Activated T-helper 1 cell treated with anti-CD3 and anti-CD28 coated beads, Interleukin-12 subunit alpha, Interleukin-12 subunit beta, Interleukin-2, Interleukin-4 antibody, amounts not matched to agents 30 ng/mL and 10 ng/mL and 1 ng/mL, durations not matched to agents 14 hours and 24 hours and 36 hours (primary cell): ENCODE data around the gene ATP8A1. TPM values are rescaled to one million over a fixed set of nuclear protein-coding genes. Genes with fewer than 3 reads are reported as not detected.

Source experiments
- DNase-seq: peaks from one replicate; pipeline ENCODE4 v3.0.0; 2021; ENCODE audit warnings: low spot score
- H3K27ac Mint-ChIP-seq: one replicate; pipeline ENCODE4 v1.8.0; 2021; ENCODE audit warnings: mild to moderate bottlenecking, mixed read lengths
- H3K27me3 Mint-ChIP-seq: one replicate; pipeline ENCODE4 v1.8.0; 2022; ENCODE audit warnings: mild to moderate bottlenecking, moderate library complexity, mixed read lengths; ENCODE audit not compliant: insufficient read depth
- H3K36me3 Mint-ChIP-seq: one replicate; pipeline ENCODE4 v1.8.0; 2021; ENCODE audit warnings: low read depth, mixed read lengths
- H3K4me1 Mint-ChIP-seq: one replicate; pipeline ENCODE4 v1.8.0; 2021; ENCODE audit warnings: low read depth, mixed read lengths
- H3K4me3 Mint-ChIP-seq: one replicate; pipeline ENCODE4 v1.8.0; 2021; ENCODE audit warnings: mild to moderate bottlenecking, moderate library complexity, mixed read lengths
- H3K9me3 Mint-ChIP-seq: one replicate; pipeline ENCODE4 v1.8.0; 2021; ENCODE audit warnings: mixed read lengths
- intact Hi-C: fragments of 100-400 bp; cut with micrococcal nuclease; formaldehyde crosslinking; loops from one replicate; pipeline ENCODE4 v1.15.1; 2024
- total RNA-seq: library from RNA; stranded (reverse); gene quantifications from 2 replicates; pipeline ENCODE4 v1.2.3, GENCODE V29; 2022

Gene ATP8A1
- total RNA-seq, 1 donor from 2014 or later: 18.2 TPM

- no peak overlapping the region for H3K27ac Mint-ChIP-seq
- no peak for DNase-seq
- intact Hi-C loops: no loop called here
- no peaks in the 10 kb centered on the region for H3K4me1 Mint-ChIP-seq
- no peaks in the 10 kb centered on the region for H3K9me3 Mint-ChIP-seq
- peaks cover 2% of the 10 kb centered on the region for H3K36me3 Mint-ChIP-seq
- H3K27me3 Mint-ChIP-seq: no peaks in the 10 kb centered on the region
- no peak overlapping the region for H3K4me3 Mint-ChIP-seq
These were observed 244.7 kb downstream of the ATP8A1 start for GRCh38 chr4:42412251-42412650.

DNA sequence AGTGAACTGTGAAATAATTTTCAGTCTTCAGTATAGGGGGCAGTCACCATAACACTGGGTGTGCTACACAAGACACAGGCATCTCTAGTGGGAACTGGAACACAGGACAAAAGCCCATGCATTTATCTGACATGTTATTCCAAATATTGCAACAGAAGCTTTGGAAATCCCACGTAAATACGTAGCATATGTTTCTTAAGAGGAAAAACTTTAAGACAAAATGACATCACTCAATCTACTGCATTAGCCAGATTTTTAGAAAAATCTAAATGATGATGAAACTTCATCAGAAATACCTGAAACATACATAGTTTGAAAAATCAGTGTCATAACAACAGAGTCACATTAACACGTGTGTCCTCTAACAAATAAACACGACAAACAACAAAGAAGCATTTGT, 245.1 kb downstream of the ATP8A1 start:
- intact Hi-C loops: no loop called here
- Mint-ChIP-seq H3K27ac (no peak overlapping the region), H3K36me3 (peaks cover 2% of the 10 kb centered on the region), H3K9me3 (no peaks in the 10 kb centered on the region), H3K27me3 (no peaks in the 10 kb centered on the region), H3K4me1 (no peaks in the 10 kb centered on the region), H3K4me3 (no peak overlapping the region)
- no peak for DNase-seq

- H3K27me3 Mint-ChIP-seq: no peaks in the 10 kb centered on the region
- peaks cover 2% of the 10 kb centered on the region for H3K36me3 Mint-ChIP-seq
- H3K4me3 Mint-ChIP-seq: no peak overlapping the region
- DNase-seq: no peak
- no peaks in the 10 kb centered on the region for H3K4me1 Mint-ChIP-seq
- intact Hi-C loops: no loop called here
- no peaks in the 10 kb centered on the region for H3K9me3 Mint-ChIP-seq
- no peak overlapping the region for H3K27ac Mint-ChIP-seq
These were observed 246.5 kb downstream of the ATP8A1 start for GRCh38 chr4:42410446-42410845.

DNA sequence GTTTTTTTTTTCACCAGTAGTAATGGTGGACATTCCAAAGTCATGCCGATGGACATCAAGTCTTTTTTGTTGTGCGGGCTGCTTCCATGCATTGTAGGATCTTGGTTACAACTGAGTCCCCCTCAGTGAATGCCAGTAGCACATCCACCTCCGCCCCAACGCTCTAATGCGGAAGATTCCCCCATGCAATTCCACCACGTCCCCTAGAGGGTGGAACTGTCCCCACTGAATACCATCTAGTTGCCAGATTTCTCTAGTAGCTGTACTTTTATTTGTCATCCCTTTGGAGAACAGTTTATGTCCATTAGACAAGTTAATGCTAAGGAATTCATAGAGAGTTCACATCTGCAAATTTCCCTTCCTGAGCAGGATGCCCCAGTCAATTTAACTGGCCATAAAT, 252.9 kb downstream of the ATP8A1 start:
- no peak overlapping the region for H3K4me3 Mint-ChIP-seq
- intact Hi-C loops: no loop called here

GRCh38 chr4:42401171-42401570, 255.7 kb downstream of the ATP8A1 start:
- peaks cover 17% of the 10 kb centered on the region for H3K4me1 Mint-ChIP-seq
- no peaks in the 10 kb centered on the region for H3K36me3 Mint-ChIP-seq
- peaks cover 48% of the 10 kb centered on the region for H3K27me3 Mint-ChIP-seq
- no peaks in the 10 kb centered on the region for H3K9me3 Mint-ChIP-seq
- no peak overlapping the region for H3K4me3 Mint-ChIP-seq
- no peak for DNase-seq
- no peak overlapping the region for H3K27ac Mint-ChIP-seq
- intact Hi-C loops: no loop called here

More for the DNA sequence above, 252.9 kb downstream of the ATP8A1 start:
- Mint-ChIP-seq H3K9me3 (no peaks in the 10 kb centered on the region), H3K27me3 (peaks cover 27% of the 10 kb centered on the region), H3K36me3 (no peaks in the 10 kb centered on the region), H3K4me1 (no peaks in the 10 kb centered on the region), H3K27ac (no peak overlapping the region)
- no peak for DNase-seq

GRCh38 chr4:42399393-42399792, 257.5 kb downstream of the ATP8A1 start:
- H3K9me3 Mint-ChIP-seq: no peaks in the 10 kb centered on the region
- H3K4me3 Mint-ChIP-seq: peak overlapping the region; percentile 73
- no peaks in the 10 kb centered on the region for H3K36me3 Mint-ChIP-seq
- peaks cover 57% of the 10 kb centered on the region for H3K27me3 Mint-ChIP-seq
- no peak for DNase-seq
- H3K27ac Mint-ChIP-seq: no peak overlapping the region
- peaks cover 17% of the 10 kb centered on the region for H3K4me1 Mint-ChIP-seq
- intact Hi-C loops: loop anchor here (5.0 kb wide), 1 partner anchor 522 kb away; no protein-coding TSS in a partner anchor

DNA sequence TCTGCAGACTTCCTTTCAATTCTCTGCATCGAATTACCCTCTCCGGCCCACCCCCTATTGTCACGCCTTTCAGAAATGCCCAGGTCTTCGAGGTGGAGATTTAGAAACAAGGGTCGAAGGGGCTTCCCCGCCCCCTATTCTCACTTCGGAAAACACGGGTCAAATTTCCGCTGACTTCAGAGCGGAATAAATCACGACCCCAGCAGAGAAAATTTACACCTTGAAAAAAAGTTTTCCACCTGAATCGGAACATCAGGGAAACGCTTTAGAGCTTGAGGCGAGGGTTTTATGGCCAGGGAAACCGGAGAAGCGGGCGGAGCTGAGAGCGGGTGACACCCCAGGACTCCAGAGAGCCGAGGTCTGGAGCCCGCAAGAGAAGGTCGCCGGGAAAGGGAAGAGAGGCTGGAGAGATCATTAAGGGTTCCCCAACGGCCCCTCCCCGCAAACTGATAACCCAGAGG, 258.0 kb downstream of the ATP8A1 start:
- Mint-ChIP-seq H3K4me1 (peaks cover 17% of the 10 kb centered on the region), H3K27me3 (peaks cover 57% of the 10 kb centered on the region), H3K9me3 (no peaks in the 10 kb centered on the region), H3K36me3 (no peaks in the 10 kb centered on the region), H3K4me3 (peak overlapping the region; percentile 73), H3K27ac (no peak overlapping the region)
- no peak for DNase-seq
- intact Hi-C loops: loop anchor here (5.0 kb wide), 1 partner anchor 522 kb away; no protein-coding TSS in a partner anchor

DNA sequence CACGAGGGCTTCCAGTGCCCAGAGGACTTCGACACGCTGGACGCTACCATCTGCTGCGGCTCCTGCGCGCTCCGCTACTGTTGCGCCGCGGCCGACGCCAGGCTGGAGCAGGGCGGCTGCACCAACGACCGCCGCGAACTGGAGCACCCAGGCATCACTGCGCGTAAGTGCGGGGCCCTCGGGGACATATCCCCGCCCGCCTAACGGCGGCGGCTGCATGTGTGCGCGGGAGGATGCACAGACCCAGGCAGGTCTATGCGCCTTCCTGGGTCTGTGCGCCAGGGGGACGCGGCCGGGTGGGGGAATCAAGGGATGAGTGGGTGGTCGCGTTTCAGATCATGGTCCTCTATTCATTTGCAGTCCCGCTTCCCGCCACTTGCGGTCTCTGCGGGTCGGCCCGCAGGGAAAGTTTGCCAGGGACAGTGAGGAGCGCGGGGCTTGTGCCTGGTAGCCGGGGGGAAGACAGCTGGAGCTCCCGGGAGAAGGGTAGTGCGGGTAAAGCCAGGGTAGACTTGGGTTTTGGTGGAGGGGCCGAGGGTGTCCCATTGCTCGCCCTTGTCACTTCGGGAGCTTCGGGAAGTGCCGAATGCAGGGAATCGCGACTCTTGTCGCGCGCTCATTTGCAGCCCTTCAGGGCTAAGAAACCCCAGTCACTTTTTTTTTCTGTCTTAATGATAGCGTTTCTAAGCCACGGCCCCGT, 258.6 kb downstream of the ATP8A1 start:
- intact Hi-C loops: loop anchor here (5.0 kb wide), 1 partner anchor 521 kb away; no protein-coding TSS in a partner anchor
- Mint-ChIP-seq H3K36me3 (no peaks in the 10 kb centered on the region), H3K27me3 (peaks cover 57% of the 10 kb centered on the region), H3K9me3 (no peaks in the 10 kb centered on the region), H3K27ac (no peak overlapping the region), H3K4me1 (peaks cover 17% of the 10 kb centered on the region), H3K4me3 (peak overlapping the region; percentile 73)
- no peak for DNase-seq

DNA sequence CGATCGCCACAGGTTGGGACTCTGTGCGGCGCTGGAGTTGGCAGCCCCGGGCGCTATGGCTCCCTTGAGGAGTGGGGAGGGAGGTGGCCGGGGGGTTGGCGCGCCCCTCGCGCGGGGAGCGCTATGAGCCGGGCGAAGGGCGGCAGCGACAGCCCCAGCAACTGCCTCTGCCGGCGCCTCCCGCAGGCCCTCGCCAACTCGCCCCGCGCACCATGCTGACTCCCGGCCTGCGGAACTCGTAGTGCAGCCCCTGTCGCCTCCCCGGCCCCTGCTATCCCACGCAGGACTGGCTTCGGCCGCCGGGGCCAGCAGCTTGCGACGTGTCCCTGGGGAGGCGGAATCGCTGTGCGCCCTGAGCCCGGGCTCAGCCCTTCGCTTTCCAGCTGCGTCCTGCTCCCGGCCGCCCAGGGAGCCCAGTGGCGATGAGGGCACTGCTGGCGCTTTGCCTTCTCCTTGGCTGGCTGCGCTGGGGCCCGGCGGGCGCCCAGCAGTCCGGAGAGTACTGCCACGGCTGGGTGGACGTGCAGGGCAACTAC, 259.2 kb downstream of the ATP8A1 start:
- peaks cover 57% of the 10 kb centered on the region for H3K27me3 Mint-ChIP-seq
- H3K4me1 Mint-ChIP-seq: peaks cover 17% of the 10 kb centered on the region
- peak overlapping the region; percentile 80 for H3K4me3 Mint-ChIP-seq
- no peaks in the 10 kb centered on the region for H3K9me3 Mint-ChIP-seq
- H3K36me3 Mint-ChIP-seq: no peaks in the 10 kb centered on the region
- intact Hi-C loops: loop anchor here (2.0 to 5.0 kb wide), 2 partner anchors 247 to 520 kb away; no protein-coding TSS in a partner anchor
- DNase-seq: no peak
- no peak overlapping the region for H3K27ac Mint-ChIP-seq

GRCh38 chr4:42396752-42397634, 259.9 kb downstream of the ATP8A1 start, which contains the start of gene SHISA3:
TSS of gene SHISA3 (plus strand) at chr4:42397488. CDS start at chr4:42398057, 569 bp downstream.
- intact Hi-C loops: loop anchor here (2.0 to 5.0 kb wide), 2 partner anchors 246 to 520 kb away; no protein-coding TSS in a partner anchor
- peaks cover 17% of the 10 kb centered on the region for H3K4me1 Mint-ChIP-seq
- no peaks in the 10 kb centered on the region for H3K36me3 Mint-ChIP-seq
- peaks cover 57% of the 10 kb centered on the region for H3K27me3 Mint-ChIP-seq
- peak within 1 kb of the TSS; percentile 80 for H3K4me3 Mint-ChIP-seq
- peak within 1 kb of the TSS; percentile 40 for H3K27ac Mint-ChIP-seq
- no peak for DNase-seq
- H3K9me3 Mint-ChIP-seq: no peaks in the 10 kb centered on the region

- Mint-ChIP-seq H3K4me3 (peak overlapping the region; percentile 80), H3K36me3 (no peaks in the 10 kb centered on the region), H3K27ac (no peak overlapping the region), H3K27me3 (peaks cover 53% of the 10 kb centered on the region), H3K9me3 (no peaks in the 10 kb centered on the region), H3K4me1 (peaks cover 17% of the 10 kb centered on the region)
- intact Hi-C loops: loop anchor here (2.0 to 5.0 kb wide), 2 partner anchors 246 to 519 kb away; no protein-coding TSS in a partner anchor
- no peak for DNase-seq
These were observed 260.5 kb downstream of the ATP8A1 start for GRCh38 chr4:42396361-42396751.

DNA sequence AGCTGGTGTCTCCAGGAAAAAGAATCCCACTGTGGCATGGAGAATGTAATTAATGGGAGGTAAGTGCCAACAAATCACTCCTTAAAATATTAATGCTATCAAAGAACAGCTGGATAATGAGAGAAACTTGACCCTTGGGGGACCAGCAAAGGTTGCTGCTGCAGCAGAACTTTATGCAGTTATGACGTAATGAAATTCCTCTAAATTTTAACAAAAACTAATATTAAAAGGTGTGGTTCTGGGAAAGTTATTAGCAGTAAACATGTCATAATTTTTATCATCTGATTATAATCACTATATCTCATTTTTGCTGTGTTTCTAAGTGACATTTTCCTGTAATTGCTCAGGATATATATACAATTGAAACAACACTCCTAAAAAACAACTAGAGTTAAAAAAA, 261.3 kb downstream of the ATP8A1 start:
- intact Hi-C loops: loop anchor here (5.0 kb wide), 1 partner anchor 518 kb away; no protein-coding TSS in a partner anchor
- H3K36me3 Mint-ChIP-seq: no peaks in the 10 kb centered on the region
- DNase-seq: no peak
- no peak overlapping the region for H3K27ac Mint-ChIP-seq
- H3K9me3 Mint-ChIP-seq: no peaks in the 10 kb centered on the region
- no peak overlapping the region for H3K4me3 Mint-ChIP-seq
- peaks cover 17% of the 10 kb centered on the region for H3K4me1 Mint-ChIP-seq
- H3K27me3 Mint-ChIP-seq: peaks cover 45% of the 10 kb centered on the region
